ENCODE data around the gene PACC1. TPM values are rescaled to one million over a fixed set of nuclear protein-coding genes. Genes with fewer than 3 reads are reported as not detected.

Gene PACC1
- total RNA-seq, 4 donors from 2014 or later = 3.3 to 33.2 (median 11.4) TPM

- no peak for DNase-seq (ENCODE audit: low spot score in 2 of 2)
- TF ChIP-seq POLR2A (IDR thresholded peaks at IDR 0.05) (no peak), EP300 (IDR thresholded peaks at IDR 0.05) (no peak), CTCF (IDR thresholded peaks at IDR 0.05) (no peak)
- Histone ChIP-seq H3K27ac (peak overlapping the region; percentile 57 to 95 (median 86)), H3K36me3 (no peaks in the 10 kb centered on the region), H3K27me3 (no peaks in the 10 kb centered on the region), H3K4me3 (peak overlapping the region; percentile 38 to 94 (median 54)), H3K9me3 (no peaks in the 10 kb centered on the region), H3K4me1 (peaks cover 0 to 21% (median 6%) of the 10 kb centered on the region in 4 donors)
- 21 to 25% methylated on average over 5 of the region's 5 CpGs for WGBS, 2 donors
Measured at GRCh38 chr1:212432272-212432660, 17.6 kb upstream of the PACC1 start.

- Histone ChIP-seq H3K36me3 (no peaks in the 10 kb centered on the region), H3K27me3 (no peaks in the 10 kb centered on the region), H3K4me3 (no peak overlapping the region), H3K4me1 (peaks cover 0 to 21% (median 6%) of the 10 kb centered on the region in 4 donors), H3K9me3 (no peaks in the 10 kb centered on the region), H3K27ac (no peak overlapping the region)
- 93% methylated on average over 9 of the region's 9 CpGs for WGBS, 2 donors
- TF ChIP-seq EP300 (IDR thresholded peaks at IDR 0.05) (no peak), POLR2A (IDR thresholded peaks at IDR 0.05) (no peak), CTCF (IDR thresholded peaks at IDR 0.05) (no peak)
- no peak for DNase-seq (ENCODE audit: low spot score in 2 of 2)
Measured at GRCh38 chr1:212431644-212432043, 17.0 kb upstream of the PACC1 start.

GRCh38 chr1:212430955-212431394 is 16.3 kb upstream of the PACC1 start:
- Histone ChIP-seq H3K9me3 (no peaks in the 10 kb centered on the region), H3K4me3 (no peak overlapping the region), H3K27ac (no peak overlapping the region), H3K27me3 (no peaks in the 10 kb centered on the region), H3K36me3 (no peaks in the 10 kb centered on the region), H3K4me1 (peaks cover 0 to 21% (median 6%) of the 10 kb centered on the region in 4 donors)
- 69 to 79% methylated on average over 3 of the region's 3 CpGs for WGBS, 2 donors
- no peak for TF ChIP-seq EP300 (IDR thresholded peaks at IDR 0.05)
- TF ChIP-seq CTCF (IDR thresholded peaks at IDR 0.05) = no peak
- no peak for TF ChIP-seq POLR2A (IDR thresholded peaks at IDR 0.05)
- no peak for DNase-seq (ENCODE audit: low spot score in 2 of 2)

- no peak for DNase-seq (ENCODE audit: low spot score in 2 of 2)
- WGBS, 2 donors = 59 to 65% methylated on average over 2 of the region's 2 CpGs
- peaks cover 0 to 21% (median 6%) of the 10 kb centered on the region in 4 donors for H3K4me1 ChIP-seq
- H3K4me3 ChIP-seq = no peak overlapping the region
- no peaks in the 10 kb centered on the region for H3K9me3 ChIP-seq
- TF ChIP-seq EP300 (IDR thresholded peaks at IDR 0.05) = no peak
- no peak for TF ChIP-seq POLR2A (IDR thresholded peaks at IDR 0.05)
- TF ChIP-seq CTCF (IDR thresholded peaks at IDR 0.05) = no peak
- H3K27me3 ChIP-seq = no peaks in the 10 kb centered on the region
- no peak overlapping the region for H3K27ac ChIP-seq
- no peaks in the 10 kb centered on the region for H3K36me3 ChIP-seq
Measured at GRCh38 chr1:212430416-212430815, 15.7 kb upstream of the PACC1 start.

- Histone ChIP-seq H3K4me1 (peaks cover 0 to 13% (median 4%) of the 10 kb centered on the region in 4 donors), H3K27ac (no peak overlapping the region), H3K27me3 (no peaks in the 10 kb centered on the region), H3K4me3 (no peak overlapping the region), H3K9me3 (no peaks in the 10 kb centered on the region), H3K36me3 (no peaks in the 10 kb centered on the region)
- WGBS, 2 donors = 72 to 73% methylated on average over 5 of the region's 5 CpGs
- DNase-seq (ENCODE audit: low spot score in 2 of 2) = no peak
- no peak for TF ChIP-seq CTCF (IDR thresholded peaks at IDR 0.05)
Measured at GRCh38 chr1:212428496-212428895, 13.8 kb upstream of the PACC1 start.
